Stimulated activated CD8-positive, alpha-beta memory T cell treated with anti-CD3 and anti-CD28 coated beads, Interleukin-12 subunit alpha, Interleukin-12 subunit beta, amount 100 ng/mL, for 1 hour (primary cell): Measurements from ENCODE around the gene BTBD9.

Experiments used
- DNase-seq: peaks from one replicate; pipeline ENCODE4 v3.0.0-alpha.2; 2020; ENCODE audit warnings: low read depth

The BTBD9 gene

DNA sequence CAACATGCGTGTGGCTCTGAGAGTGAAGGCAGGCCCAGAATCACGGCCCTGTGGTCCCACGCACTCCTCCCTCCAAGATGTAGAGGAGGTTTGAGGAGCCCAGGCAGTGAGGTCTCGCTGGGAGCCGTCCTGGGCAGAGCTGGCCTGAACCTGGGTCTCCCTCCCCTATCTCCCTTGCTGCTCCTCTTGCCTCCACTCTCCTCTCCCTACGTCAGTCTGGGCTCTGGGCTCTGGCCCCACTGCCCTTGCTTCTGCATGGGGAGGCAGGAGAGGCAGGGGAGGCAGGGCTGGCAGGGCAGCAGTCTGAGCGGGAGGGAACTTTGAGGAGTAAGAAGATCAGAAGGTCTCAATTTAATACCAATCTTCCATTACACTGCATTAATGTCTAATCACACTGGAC lies 445.1 kb downstream of the BTBD9 start:
- DNase-seq = no peak

DNA sequence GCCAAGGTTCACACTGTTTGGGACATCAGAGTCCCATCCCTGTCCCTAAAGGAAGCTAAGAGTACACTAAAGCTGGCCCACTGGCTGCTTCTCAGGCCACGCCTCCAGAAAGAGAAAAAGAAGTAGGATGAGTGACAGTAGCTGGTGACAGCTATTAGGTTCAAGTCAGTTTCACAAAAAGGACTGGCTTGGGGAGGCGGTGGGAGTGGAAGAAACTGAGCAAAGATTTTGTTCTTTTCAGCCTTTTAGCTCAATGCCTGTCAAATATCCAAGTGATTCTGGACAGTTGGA lies 445.5 kb downstream of the BTBD9 start:
- DNase-seq = no peak

- DNase-seq = no peak
Observed at GRCh38 chr6:38193481-38194281, 446.0 kb downstream of the BTBD9 start.

GRCh38 chr6:38193051-38193450 lies 446.7 kb downstream of the BTBD9 start:
- DNase-seq = no peak

DNA sequence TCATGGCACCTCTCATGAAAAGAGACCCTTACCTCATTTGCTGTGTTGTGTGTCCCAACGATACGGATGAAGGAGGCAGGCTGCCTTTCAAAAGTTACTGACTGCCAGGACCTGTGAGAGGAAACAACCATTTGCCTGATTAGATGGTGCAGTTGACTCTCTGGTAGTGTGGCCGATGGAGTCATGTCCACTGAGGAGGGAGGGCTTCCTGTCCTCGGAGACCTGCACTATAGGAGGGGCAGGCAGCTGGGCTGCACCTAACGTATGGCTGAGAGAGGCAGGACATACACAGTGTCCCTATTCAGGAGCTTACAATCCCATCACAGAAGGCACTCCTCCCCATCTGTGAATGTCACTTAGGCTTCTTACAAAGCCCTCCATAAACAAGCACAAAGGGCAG lies 447.2 kb downstream of the BTBD9 start:
- no peak for DNase-seq

GRCh38 chr6:38192011-38192410 lies 447.7 kb downstream of the BTBD9 start:
- no peak for DNase-seq

- no peak for DNase-seq
Observed at GRCh38 chr6:38191418-38191817, 448.3 kb downstream of the BTBD9 start.

- no peak for DNase-seq
Observed at GRCh38 chr6:38188677-38189335, 450.9 kb downstream of the BTBD9 start.

DNA sequence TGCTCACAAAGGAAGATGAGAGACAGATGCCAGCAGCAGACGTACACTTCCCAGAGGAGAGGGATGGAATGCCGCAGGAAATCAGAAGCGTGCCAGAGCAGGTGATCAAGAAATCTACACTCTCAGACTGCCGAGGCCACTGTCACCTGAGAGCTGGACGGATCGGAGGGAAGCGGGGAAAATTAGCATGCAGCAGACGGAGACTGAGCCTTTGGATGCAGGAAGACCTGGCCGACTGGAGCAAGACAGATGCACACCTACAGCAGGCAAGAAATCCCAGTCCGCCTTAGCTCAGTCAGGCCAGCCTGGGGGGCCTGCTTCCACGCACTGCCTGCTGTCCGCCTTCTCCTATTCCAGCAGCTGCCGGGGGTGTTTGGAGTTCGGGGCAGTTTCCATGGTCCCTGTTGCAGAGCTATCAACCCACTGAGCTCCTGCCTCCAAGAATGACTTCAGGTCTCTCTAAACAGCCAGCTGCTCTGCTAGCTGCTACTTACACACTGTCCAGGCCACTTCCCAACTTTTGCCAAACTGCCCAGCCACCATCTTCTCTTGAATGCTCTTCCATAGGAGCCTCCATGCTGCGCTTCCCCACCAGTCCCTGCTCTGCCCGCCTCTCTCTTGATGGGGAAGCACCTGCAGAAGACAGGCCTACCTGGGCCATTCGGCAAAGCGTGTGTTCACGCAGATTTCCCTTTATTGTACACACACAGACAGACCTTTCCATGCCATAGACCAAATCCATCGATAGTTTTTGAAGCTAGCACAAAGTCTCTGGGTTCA lies 451.7 kb downstream of the BTBD9 start:
- DNase-seq = no peak

GRCh38 chr6:38187325-38187724 lies 452.4 kb downstream of the BTBD9 start:
- no peak for DNase-seq

DNA sequence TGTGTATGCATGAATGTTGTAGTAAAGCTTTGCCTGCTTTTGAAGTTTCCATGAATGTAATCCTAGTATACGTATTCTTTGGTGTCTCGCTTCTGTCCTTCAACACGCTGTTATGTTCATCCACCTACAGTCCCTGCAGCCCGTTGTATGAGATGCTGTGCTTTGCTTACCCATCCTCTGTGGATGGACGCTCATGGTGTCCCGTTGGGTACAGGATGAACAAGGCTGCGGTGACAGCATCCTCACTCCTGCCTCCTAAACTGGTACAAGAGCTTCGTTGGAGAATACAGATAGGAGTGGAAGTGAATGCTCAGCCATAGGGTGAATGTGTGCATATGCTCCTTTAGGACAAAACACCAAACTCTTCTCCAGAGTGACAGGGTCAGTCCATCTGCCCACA lies 454.0 kb downstream of the BTBD9 start:
- no peak for DNase-seq

DNA sequence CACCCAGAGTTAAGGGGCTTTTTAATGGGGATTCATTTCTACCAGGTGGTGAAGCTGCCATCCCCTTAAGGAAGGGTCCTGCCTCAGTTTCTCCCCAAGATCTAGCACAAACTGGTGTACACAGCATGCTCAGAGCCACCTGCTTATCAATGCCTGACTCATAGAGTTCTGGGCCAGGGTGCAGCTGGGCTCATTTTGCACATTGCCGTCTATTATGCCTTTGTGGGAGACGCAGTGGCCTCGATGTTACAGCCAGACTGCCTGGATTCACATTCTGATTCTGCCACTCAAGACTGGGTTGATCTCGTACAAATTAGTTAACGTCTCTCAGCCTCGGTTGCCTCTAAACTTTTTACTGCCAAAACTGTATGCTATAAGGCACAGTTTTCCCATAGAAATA lies 454.5 kb downstream of the BTBD9 start:
- DNase-seq = no peak

DNA sequence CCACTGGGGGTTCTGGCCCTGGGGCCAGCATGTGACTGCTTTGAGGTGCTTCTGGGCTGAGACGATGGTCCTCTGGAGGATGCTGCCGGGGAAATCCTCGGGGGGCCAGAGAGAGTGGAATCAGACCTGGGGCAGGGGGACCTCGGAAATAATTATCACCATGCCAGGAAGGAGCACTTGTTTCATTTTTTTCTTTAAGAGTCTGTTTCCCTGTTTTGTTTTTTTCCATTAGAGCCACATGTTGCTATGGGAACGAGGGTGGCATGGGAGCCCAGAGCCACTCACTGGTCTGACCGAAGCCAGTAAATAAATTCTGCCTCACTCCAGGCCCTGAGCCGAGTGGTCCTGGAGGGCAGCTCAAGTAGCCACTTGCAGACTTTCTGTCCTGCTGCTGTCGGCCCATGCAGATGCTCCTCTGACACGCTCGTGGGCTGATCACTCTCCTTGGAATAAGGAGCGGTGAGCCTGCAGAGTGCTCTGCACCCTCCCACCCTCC lies 455.1 kb downstream of the BTBD9 start:
- no peak for DNase-seq

- DNase-seq = no peak
Observed at GRCh38 chr6:38183856-38184584, 455.7 kb downstream of the BTBD9 start.

- no peak for DNase-seq
Observed at GRCh38 chr6:38182426-38182825, 457.3 kb downstream of the BTBD9 start.

DNA sequence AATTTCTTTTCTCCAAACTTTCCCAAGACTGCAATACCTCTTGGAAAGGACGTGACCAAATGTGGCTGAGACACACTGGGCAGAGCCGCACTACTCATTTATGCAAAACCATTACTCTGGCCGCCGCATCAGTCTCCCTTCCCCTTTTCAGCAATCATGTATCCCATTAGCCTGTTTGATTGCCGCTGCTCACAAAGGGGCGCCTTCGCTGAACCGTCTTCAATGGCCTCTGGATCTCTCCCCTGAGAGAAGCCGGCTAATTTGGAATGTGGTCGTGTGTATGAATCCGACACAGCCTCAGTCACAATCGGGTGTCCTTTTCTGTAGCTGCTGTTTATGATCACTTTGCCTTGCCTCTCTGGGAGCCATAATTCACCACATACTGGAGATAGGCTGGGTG lies 459.1 kb downstream of the BTBD9 start:
- DNase-seq = no peak

DNA sequence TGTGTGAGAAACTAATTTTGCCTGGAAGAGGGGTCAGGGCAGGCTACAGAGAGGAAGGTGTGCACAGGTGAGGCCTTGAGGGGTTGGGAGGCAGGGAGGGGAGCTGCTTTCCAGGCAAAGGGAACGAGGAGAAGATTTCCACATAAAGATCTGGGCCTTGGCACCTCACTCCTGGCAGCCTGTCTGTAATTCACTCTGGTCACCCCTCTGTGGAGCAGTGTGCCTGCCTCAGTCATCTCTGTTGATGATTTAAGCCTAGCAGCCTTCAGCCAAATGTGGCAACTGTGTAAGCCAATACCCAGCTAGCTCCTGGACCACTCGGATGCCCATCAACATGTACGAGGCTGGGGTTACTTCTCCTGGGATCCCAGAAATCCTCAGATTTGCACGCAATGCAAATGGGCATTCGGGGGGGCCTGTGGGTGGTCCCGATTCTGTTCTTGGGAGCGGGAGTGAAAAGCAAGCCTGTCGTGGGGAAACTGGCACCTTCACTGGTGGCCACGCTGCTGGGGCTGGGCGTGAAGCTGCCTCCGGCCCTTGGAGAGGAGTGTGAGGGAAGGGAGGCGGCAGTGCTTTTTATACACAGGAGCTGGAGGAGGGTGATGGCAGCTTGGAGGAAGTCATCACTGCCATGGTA lies 459.8 kb downstream of the BTBD9 start:
- no peak for DNase-seq

- DNase-seq = no peak
Observed at GRCh38 chr6:38179300-38179699, 460.4 kb downstream of the BTBD9 start.

DNA sequence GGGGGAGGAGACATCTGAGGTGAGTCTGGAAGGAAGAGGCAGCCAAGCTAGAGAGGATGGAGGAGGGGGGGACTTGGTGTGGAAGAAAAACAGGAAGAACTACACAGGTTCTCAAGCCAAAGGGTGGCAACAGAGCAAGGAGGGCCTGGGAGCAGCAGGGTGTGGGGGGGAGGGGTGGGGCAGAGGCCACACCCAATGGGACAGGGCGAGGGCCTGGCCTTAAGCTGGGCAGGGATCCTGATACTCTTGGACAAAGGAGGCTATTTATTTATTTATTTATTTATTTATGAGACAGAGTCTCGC lies 461.2 kb downstream of the BTBD9 start:
- DNase-seq = no peak

DNA sequence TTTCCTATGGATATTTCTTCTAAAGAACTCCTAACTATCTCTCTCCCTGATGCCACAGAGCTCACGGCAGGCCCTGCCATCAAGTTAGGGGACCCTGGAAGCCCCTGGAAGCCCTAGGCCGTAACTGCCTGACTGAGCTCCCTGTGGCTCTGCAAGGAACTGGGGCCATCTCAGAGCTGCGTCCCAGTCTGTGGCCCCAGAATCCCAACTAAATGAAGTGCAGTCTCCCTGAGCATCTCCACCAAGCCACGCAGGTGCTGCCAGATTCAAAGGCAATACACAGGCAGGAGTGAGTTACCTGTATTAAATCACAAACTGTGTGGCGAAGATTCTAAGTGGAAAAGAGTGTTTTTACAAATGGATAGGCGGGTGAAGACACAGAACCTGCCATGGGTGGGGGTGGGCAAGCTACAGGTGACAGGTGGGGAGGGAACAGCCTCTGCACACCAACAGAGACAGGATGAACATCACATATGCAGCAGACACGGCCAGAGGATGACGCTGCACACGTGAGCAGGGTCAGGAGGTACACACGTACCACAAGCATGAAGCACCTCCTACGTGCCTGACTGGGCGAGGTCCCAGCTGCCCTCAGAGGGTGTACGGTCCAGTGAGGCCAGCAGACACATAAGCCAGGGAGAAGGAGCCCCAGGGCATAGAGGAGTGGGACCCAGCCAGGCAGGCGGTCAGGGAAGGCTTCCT lies 461.7 kb downstream of the BTBD9 start:
- DNase-seq = no peak
